GM18873 (cell line): ENCODE data around the gene CFL2.

Experiments
- ATAC-seq: cut with Tn5 transposase; IDR thresholded peaks from one replicate; pipeline ENCODE4 v1.9.1; 2021; ENCODE audit warnings: mild to moderate bottlenecking, moderate library complexity, moderate number of reproducible peaks; ENCODE audit not compliant: unreplicated experiment, low FRiP score

Gene CFL2

DNA sequence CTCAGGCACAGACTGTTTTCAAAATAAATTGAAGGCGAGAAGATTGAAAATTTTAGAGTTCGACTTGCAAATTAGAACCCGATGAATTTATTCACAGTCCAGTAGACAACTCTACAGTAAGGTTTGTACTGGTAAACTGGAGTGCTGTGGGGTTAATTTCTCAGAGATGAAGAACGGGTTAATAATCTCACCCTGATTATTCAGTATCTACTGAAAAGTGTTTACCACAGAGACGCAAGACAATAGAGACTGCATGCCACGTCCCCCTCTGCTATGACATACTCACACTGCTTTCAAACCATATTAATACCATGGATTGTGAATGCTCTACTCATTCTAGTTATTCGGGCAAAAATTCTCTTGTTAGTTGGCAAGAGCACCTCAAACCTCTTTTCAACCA is 36.1 kb downstream of the CFL2 start:
- ATAC-seq: no peak

DNA sequence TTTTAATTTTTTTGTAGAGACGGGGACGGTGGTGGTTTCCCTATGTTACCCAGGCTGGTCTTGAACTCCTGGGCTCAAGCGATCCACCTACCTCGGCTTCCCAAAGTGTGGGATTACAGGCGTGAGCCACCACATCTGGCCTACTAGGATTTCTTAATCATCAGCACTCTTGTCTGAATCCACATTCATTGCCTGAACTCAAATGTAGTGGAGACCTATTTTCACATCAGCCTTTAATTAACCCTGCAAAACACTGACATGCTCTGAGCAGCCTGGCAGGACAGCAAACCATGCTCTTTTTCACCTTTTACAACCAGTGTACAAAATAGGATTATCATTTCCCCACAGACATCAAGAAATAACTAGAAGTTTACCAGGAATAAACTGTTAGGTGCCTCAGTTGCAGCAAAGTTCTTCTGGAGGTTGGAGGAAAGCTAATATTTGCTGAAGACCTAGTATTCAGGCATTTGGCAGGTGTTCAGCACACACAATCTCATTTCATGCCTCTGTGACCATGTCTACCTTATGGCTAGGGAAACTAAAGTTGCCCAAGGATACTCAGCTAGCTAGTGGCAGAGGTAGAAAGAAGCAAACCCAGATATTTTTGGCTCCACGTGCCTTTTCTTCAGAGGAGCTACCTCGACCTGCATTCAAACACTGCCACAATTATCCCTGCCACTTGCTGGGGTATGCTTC is 37.7 kb downstream of the CFL2 start:
- no peak for ATAC-seq

DNA sequence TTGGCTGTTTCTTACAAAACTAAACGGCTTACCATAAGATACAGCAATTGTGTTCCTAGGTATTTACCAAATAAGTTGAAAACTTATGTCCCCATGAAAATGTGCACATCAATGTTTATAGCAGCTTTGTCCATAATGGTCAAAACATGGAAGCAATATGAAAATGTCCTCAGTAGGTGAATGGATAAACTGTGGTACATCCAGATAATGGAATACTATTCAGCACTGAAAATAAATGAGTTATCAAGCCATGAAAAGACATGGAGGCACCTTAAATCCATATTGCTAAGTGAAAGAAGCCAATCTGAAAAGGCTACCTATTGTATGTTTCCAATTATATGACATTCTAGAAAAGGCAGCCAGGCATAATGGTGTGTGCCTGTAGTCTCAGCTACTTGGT is 40.7 kb downstream of the CFL2 start:
- no peak for ATAC-seq

DNA sequence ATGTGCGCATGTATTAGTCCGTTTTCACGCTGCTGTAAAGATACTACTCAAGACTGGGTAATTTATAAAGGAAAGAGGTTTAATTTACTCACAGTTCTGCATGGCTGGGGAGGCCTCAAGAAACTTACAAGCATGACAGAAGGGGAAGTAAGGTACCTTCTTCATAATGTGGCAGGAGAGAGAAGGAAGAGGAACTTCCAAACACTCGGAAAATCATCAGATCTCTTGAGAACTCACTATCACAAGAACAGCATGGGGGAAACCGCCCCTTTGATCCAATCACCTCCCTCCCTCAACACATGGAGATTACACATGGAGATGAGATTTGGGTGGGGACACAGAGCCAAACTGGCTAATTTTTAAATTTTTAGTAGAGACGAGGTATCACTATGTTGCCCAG is 42.7 kb downstream of the CFL2 start:
- ATAC-seq: no peak

DNA sequence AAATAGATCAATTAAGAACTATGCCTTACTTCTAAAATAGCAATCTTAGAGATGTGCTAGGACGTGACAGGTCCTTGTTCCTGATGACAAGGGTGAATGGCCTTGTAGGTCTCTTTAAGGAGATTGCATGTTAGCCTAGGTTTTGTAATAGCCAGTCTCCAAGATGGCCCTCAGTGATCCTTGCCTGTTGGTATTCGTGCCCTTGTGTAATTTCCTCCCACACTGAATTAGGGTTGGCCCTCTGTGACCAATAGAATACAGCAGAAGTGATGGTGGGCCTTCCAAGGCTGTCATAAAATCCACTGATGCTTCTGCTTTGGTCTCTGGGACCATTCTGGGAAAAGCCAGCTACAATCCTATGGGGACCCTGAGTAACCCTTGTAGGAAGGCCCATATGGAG is 46.3 kb downstream of the CFL2 start:
- no peak for ATAC-seq

DNA sequence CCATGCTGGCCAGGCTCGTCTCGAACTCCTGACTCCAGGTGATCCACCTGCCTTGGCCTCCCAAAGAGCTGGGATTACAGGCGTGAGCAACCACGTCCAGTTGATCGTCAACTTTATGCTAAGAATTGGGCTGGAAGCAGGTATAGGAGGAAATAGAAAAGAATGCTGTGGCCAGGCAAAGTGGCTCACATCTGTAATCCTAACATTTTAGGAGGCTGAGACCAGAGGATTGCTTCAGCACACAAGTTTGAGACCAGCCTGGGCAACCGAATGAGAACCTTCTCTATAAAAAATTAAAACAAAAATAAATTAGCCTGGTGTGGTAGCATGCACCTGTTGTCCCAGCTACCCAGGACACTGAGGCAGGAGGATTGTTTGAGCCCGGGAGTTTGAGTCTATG is 47.4 kb downstream of the CFL2 start:
- ATAC-seq: no peak

DNA sequence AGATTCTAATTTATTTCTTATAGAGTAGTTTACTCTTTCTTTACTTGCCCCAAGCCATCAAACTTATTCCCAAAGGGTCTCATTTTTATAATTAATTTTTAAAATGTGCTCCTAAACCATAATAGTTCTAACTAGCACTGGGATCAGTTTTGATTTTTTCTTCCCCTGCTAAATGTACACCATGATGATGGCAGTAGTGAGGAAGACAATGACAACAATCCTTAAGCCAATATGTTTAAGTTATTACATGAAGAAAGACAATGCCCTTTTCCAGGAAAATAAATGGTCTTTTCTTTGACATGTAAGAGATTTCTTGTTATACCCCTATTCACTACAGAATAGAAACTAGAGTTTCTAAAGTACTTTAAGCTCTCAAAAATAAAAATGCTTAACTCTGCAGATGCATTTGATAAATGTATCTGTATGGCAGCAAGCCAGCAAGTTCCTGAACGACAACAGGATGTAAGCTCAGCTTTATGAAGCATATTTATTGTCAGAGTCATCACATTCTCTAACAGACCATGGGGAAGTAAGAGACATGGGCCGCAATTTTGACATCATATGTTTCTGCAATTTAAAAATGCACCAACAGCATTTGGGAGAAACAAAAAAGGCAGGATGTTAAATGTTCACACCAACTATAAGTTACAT is 48.5 kb downstream of the CFL2 start:
- ATAC-seq: no peak

DNA sequence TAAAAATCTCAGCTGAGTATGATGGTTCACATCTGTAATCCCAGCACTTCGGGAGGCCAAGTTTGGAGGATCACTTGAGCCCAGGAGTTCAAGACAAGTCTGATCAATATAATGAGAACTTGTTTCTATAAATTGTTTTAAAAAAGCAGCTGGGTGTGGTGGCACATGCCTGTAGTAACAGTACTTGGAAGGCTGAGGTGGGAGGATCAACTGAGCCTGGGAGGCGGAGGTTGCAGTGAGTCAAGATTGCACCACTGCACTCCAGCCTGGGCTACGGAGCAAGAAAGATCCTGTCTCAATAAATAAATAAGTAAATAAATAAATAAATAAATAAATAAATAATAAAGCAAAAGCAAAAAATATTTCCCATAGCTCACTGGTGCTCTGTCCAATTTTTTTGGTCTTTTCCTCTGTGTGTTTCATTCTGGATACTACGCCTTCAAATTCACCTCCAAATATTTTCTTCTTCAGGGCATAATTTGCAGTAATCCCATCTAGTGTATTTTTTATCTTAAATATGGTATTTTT is 51.8 kb downstream of the CFL2 start:
- no peak for ATAC-seq

DNA sequence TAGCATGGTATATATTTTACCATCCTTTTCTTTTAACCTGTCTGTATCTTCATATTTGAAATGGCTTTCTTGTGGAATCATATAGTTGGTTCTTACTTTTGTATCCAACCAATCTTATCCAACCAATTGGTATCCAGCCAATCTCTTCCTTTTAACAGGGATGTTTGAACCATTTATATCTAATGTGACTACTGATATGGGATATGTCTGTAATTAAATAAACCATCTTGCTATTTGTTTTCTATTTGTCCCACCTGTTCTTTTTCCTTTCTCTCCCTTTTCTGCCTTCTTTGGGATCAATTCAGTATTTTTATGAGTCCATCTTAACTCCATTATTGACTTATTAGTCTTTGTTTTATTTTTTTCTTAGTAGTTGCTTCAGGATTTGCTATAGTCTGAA is 53.6 kb downstream of the CFL2 start:
- ATAC-seq: no peak
